Ovary (tissue), 3 donors: ENCODE measurements around the gene LCE3E.

ENCODE experiments used
- CTCF ChIP-seq, 3 donors: fragments of 450-650 bp in 2 of 3; fragments of 200-600 bp in 1 of 3; IDR thresholded peaks; one replicate each; pipeline versions ENCODE4 v1.5.1 to v1.8.0; 2016 to 2022; ENCODE audit warnings: antibody characterized with exemption in 3 of 3, mild to moderate bottlenecking in 1 of 3
- POLR2A ChIP-seq: fragments of 450-650 bp; IDR thresholded peaks from one replicate; pipeline ENCODE4 v1.6.1; 2017; ENCODE audit warnings: antibody characterized with exemption, mild to moderate bottlenecking, moderate library complexity
- donor health status: DM: no; HTN: no; CAD: no.

GRCh38 chr1:152516082-152516481, 50.5 kb downstream of the LCE3E start:
- no peak for TF ChIP-seq CTCF (IDR thresholded peaks at IDR 0.05)
- TF ChIP-seq POLR2A, result no peak
